Fibroblast of villous mesenchyme (primary cell): Measurements from ENCODE around the gene MYL12A. TPM values are rescaled to one million over a fixed set of nuclear protein-coding genes. Genes with fewer than 3 reads are reported as not detected.
A peak's percentile ranks its signal among the peaks of the same experiment; 100 is the strongest.

Source experiments
- DNase-seq: peaks from one replicate; pipeline ENCODE4 v3.0.0-alpha.2; 2010; ENCODE audit warnings: low read depth
- H3K4me3 ChIP-seq: 2 replicates; pipeline ENCODE4 v1.5.1; 2011; ENCODE audit warnings: low read depth, mild to moderate bottlenecking, low read length
- CTCF ChIP-seq: IDR thresholded peaks from 2 replicates; pipeline ENCODE4 v1.5.1; 2012; ENCODE audit warnings: low read depth, mild to moderate bottlenecking, low read length; ENCODE audit not compliant: insufficient read depth
- total RNA-seq: library from RNA; depleted of rRNA; stranded (reverse); fragments of >200 nt; gene quantifications from 2 replicates; pipeline ENCODE4 v1.2.3, GENCODE V29; 2012

The MYL12A gene
- total RNA-seq, 1 donor, result 1,222 TPM

- peak overlapping the region; percentile 60 for H3K4me3 ChIP-seq
- peak; percentile 72 for DNase-seq
- peak; percentile 44 for TF ChIP-seq CTCF
Observed at GRCh38 chr18:3297025-3297984, 49.7 kb downstream of the MYL12A start.

DNA sequence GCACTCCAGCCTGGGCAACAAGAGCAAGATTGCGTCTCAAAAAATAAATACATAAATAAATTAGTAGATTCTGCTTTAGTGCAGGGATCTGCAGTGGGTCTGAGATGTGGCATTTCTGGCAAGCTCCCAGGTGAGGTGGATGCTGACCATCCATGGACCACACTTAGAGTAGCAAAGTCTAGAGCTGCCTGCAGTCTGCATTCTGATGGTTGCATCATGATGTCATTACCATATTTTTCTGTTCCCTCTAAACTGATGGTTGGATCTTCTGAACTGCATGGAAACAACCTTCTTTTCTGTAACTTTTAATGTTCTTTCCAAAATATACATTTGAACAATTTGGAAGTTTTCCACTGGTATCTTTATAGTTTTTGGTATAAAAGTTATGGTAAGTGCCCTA lies 57.2 kb downstream of the MYL12A start:
- TF ChIP-seq CTCF, result no peak
- H3K4me3 ChIP-seq, result no peak overlapping the region
- no peak for DNase-seq

DNA sequence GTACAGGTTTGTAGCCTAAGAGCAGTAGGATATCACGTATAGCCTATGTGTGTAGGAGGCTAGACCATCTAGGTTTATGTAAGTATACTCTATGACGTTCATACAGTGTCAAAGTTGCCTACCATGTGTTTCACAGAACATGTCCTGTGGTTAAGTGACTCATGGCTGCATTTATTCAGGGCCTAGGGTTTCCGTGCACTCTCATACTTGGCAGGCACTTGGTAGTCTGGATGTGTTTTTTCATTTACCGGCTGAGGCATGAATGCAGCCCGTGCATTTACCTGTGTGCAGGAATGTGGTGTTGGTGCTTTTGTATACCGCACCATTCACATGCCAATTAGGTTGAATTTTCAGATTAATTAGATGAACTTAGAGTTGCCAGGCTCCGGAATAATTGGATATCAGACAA lies 57.8 kb downstream of the MYL12A start:
- peak; percentile 99 for DNase-seq
- TF ChIP-seq CTCF, result no peak
- H3K4me3 ChIP-seq, result no peak overlapping the region

Other genes starting within 250 kb of the MYL12A start
- gene LPIN2, start 234.7 kb upstream of the MYL12A start, total RNA-seq, result 36.4 and 55.3 TPM in 2 replicates
- gene MYOM1, start 27.8 kb upstream of the MYL12A start, total RNA-seq, result 0.32 and 0.86 TPM in 2 replicates
- gene MYL12B, start 14.3 kb downstream of the MYL12A start, total RNA-seq, result 330 and 426 TPM in 2 replicates
- gene TGIF1, start 202.4 kb downstream of the MYL12A start, total RNA-seq, result 114 and 136 TPM in 2 replicates